H1 (cell line): ENCODE measurements around the gene GABPB1. TPM values are rescaled to one million over a fixed set of nuclear protein-coding genes. Genes with fewer than 3 reads are reported as not detected.
A peak's percentile ranks its signal among the peaks of the same experiment; 100 is the strongest.

Source experiments
- CTCF ChIA-PET: fragments of 300-600 bp; sonication (Branson Sonifier 250); formaldehyde crosslinking; loops from one replicate; lab custom pipeline; 2021; ENCODE audit not compliant: partially characterized antibody; lab: Charles Lee
- POLR2A ChIA-PET: fragments of 300-600 bp; sonication (Branson Sonifier 250); formaldehyde crosslinking; loops from one replicate; lab custom pipeline; 2021; ENCODE audit warnings: inconsistent platforms; ENCODE audit not compliant: partially characterized antibody; lab: Charles Lee
- DNase-seq, 2 experiments: peaks; one replicate each; pipeline versions ENCODE4 v3.0.0 to v3.0.0-alpha.2; 2010 to 2022; ENCODE audit warnings: low spot score in 2 of 2, low read depth in 1 of 2, mixed read lengths in 1 of 2
- FAIRE-seq: peaks from 2 replicates; lab custom pipeline; 2011; peaks lifted over from hg19 to GRCh38; lab: Jason Lieb, UNC
- H2AFZ ChIP-seq: 2 replicates; pipeline ENCODE4 v1.8.1; 2012; ENCODE audit warnings: low read length, inconsistent platforms
- H2AK5ac ChIP-seq: 2 replicates; pipeline ENCODE4 v1.6.1; 2013; ENCODE audit warnings: low read depth, low read length
- H2BK120ac ChIP-seq: replicated peaks from 2 replicates; pipeline ENCODE3; 2013; ENCODE audit warnings: low read depth, low read length, inconsistent platforms
- H2BK12ac ChIP-seq: 2 replicates; pipeline ENCODE4 v1.6.1; 2013; ENCODE audit warnings: low read depth, low read length
- H2BK15ac ChIP-seq: 2 replicates; pipeline ENCODE4 v1.6.1; 2013; ENCODE audit warnings: low read length
- H2BK20ac ChIP-seq: 2 replicates; pipeline ENCODE4 v1.6.1; 2013; ENCODE audit warnings: low read length
- H2BK5ac ChIP-seq: 2 replicates; pipeline ENCODE4 v1.6.1; 2013; ENCODE audit warnings: low read depth, low read length
- H3K14ac ChIP-seq: 2 replicates; pipeline ENCODE4 v1.6.1; 2013; ENCODE audit warnings: inconsistent platforms; ENCODE audit not compliant: insufficient read length
- H3K18ac ChIP-seq: 2 replicates; pipeline ENCODE4 v1.6.1; 2013; ENCODE audit warnings: low read length; ENCODE audit errors: extremely low read depth
- H3K23ac ChIP-seq: 2 replicates; pipeline ENCODE4 v1.6.1; 2013; ENCODE audit warnings: inconsistent platforms; ENCODE audit not compliant: insufficient read length
- H3K23me2 ChIP-seq: 2 replicates; pipeline ENCODE4 v1.6.1; 2013; ENCODE audit warnings: low read depth, low read length
- H3K27ac ChIP-seq: 2 replicates; pipeline ENCODE4 v1.6.1; 2011; ENCODE audit warnings: low read depth, low read length, inconsistent platforms
- H3K27me3 ChIP-seq, 4 experiments: replicated peaks in 1 of 4; 1 replicate in 1 of 4; 2 replicates in 3 of 4; pipeline versions ENCODE4 v1.6.1 to v1.8.1; 2011 to 2013; ENCODE audit warnings: low read length in 3 of 4, mild to moderate bottlenecking in 3 of 4, inconsistent platforms in 2 of 4, mixed read lengths in 2 of 4, moderate library complexity in 1 of 4; ENCODE audit not compliant: control insufficient read depth in 3 of 4, insufficient read depth in 3 of 4; ENCODE audit errors: extremely low read depth in 1 of 4
- H3K36me3 ChIP-seq, 4 experiments: 2 replicates each; pipeline versions ENCODE4 v1.6.1 to v1.8.1; 2011 to 2013; ENCODE audit warnings: mild to moderate bottlenecking in 4 of 4, low read length in 3 of 4, moderate library complexity in 2 of 4, control low read depth in 1 of 4, inconsistent platforms in 1 of 4; ENCODE audit not compliant: insufficient read depth in 4 of 4, control insufficient read depth in 2 of 4
- H3K4ac ChIP-seq: replicated peaks from 2 replicates; pipeline ENCODE3; 2013; ENCODE audit warnings: low read length, low read depth, mixed read lengths, inconsistent platforms; ENCODE audit not compliant: insufficient read length
- H3K4me1 ChIP-seq, 4 experiments: replicated peaks in 1 of 4; 1 replicate in 1 of 4; 2 replicates in 3 of 4; pipeline versions ENCODE4 v1.6.1 to v1.8.1; 2011 to 2013; ENCODE audit warnings: low read length in 3 of 4, inconsistent platforms in 2 of 4, mixed read lengths in 1 of 4; ENCODE audit not compliant: insufficient read depth in 4 of 4, control insufficient read depth in 3 of 4
- H3K4me2 ChIP-seq, 2 experiments: 2 replicates each; pipeline versions ENCODE4 v1.6.1 to v1.8.1; 2011 to 2013; ENCODE audit warnings: low read depth in 2 of 2, low read length in 2 of 2, control low read depth in 1 of 2, inconsistent platforms in 1 of 2, mild to moderate bottlenecking in 1 of 2; ENCODE audit not compliant: insufficient read depth in 1 of 2
- H3K4me3 ChIP-seq, 4 experiments: fragments of 200-600, 300-600 bp in 1 of 4; sonication (generic), shearing (Covaris generic), sonication (Bioruptor Twin) in 1 of 4; 2 replicates each; pipeline versions ENCODE4 v1.5.1 to v1.8.1; 2011 to 2016; ENCODE audit warnings: low read length in 4 of 4, low read depth in 3 of 4, control low read depth in 2 of 4, inconsistent platforms in 2 of 4, mild to moderate bottlenecking in 2 of 4, mixed read lengths in 1 of 4, moderate library complexity in 1 of 4; ENCODE audit not compliant: insufficient read depth in 2 of 4; ENCODE audit errors: extremely low read depth in 1 of 4
- H3K56ac ChIP-seq: replicated peaks from 2 replicates; pipeline ENCODE3; 2013; ENCODE audit warnings: low read depth, mild to moderate bottlenecking, mixed read lengths, low read length, inconsistent platforms; ENCODE audit not compliant: insufficient read length
- H3K79me1 ChIP-seq: 2 replicates; pipeline ENCODE4 v1.6.1; 2013; ENCODE audit warnings: low read depth, low read length, control low read depth
- H3K79me2 ChIP-seq, 2 experiments: 2 replicates each; pipeline versions ENCODE4 v1.6.1 to v1.8.1; 2012 to 2013; ENCODE audit warnings: low read length in 2 of 2, mild to moderate bottlenecking in 2 of 2, inconsistent platforms in 1 of 2; ENCODE audit not compliant: insufficient read depth in 2 of 2, control insufficient read depth in 1 of 2
- H3K9ac ChIP-seq, 4 experiments: replicated peaks in 1 of 4; 1 replicate in 1 of 4; 2 replicates in 3 of 4; pipeline versions ENCODE4 v1.6.1 to v1.8.1; 2011 to 2013; ENCODE audit warnings: low read depth in 3 of 4, low read length in 3 of 4, control low read depth in 2 of 4, mild to moderate bottlenecking in 2 of 4, moderate library complexity in 2 of 4, inconsistent platforms in 1 of 4; ENCODE audit errors: extremely low read depth in 1 of 4
- H3K9me3 ChIP-seq, 2 experiments: 2 replicates each; pipeline versions ENCODE4 v1.6.1 to v1.8.1; 2012 to 2013; ENCODE audit warnings: mild to moderate bottlenecking in 2 of 2, moderate library complexity in 2 of 2, control low read depth in 1 of 2, inconsistent platforms in 1 of 2, low read depth in 1 of 2, low read length in 1 of 2, mixed read lengths in 1 of 2; ENCODE audit not compliant: insufficient read depth in 2 of 2
- H4K20me1 ChIP-seq, 2 experiments: replicated peaks in 1 of 2; 2 replicates each; pipeline versions ENCODE3 to v1.8.1; 2011 to 2013; ENCODE audit warnings: inconsistent platforms in 2 of 2, low read length in 2 of 2, mild to moderate bottlenecking in 1 of 2; ENCODE audit not compliant: insufficient read depth in 2 of 2, control insufficient read depth in 1 of 2
- H4K5ac ChIP-seq: 2 replicates; pipeline ENCODE4 v1.6.1; 2013; ENCODE audit warnings: low read length, low read depth, mixed read lengths, inconsistent platforms; ENCODE audit not compliant: insufficient read length
- H4K8ac ChIP-seq: 2 replicates; pipeline ENCODE4 v1.8.0; 2013; ENCODE audit warnings: mild to moderate bottlenecking, moderate library complexity, low read length, inconsistent platforms; ENCODE audit not compliant: insufficient read depth; ENCODE audit errors: extremely low read depth
- H4K91ac ChIP-seq: replicated peaks from 2 replicates; pipeline ENCODE3; 2013; ENCODE audit warnings: low read length, mixed read lengths, inconsistent platforms; ENCODE audit not compliant: insufficient read length
- CBX8 ChIP-seq: fragments of 300-800, 300-1000 bp; sonication (generic); IDR thresholded peaks from 2 replicates; pipeline ENCODE4 v1.7.1; 2016; ENCODE audit warnings: low read depth, low read length, borderline replicate concordance
- JUN ChIP-seq: IDR thresholded peaks from 2 replicates; pipeline ENCODE4 v1.6.1; 2011; ENCODE audit warnings: low read depth, mild to moderate bottlenecking, improper control_type of control experiment, low read length
- KDM1A ChIP-seq: fragments of 200-600, 300-600 bp; sonication (generic); IDR thresholded peaks from 2 replicates; pipeline ENCODE4 v1.7.1; 2016; ENCODE audit warnings: mild to moderate bottlenecking, low read length, borderline replicate concordance
- KDM4A ChIP-seq: IDR thresholded peaks from one replicate; pipeline ENCODE4 v1.7.1; 2012; ENCODE audit warnings: low read depth, mild to moderate bottlenecking, moderate library complexity, low read length, inconsistent platforms; ENCODE audit not compliant: severe bottlenecking
- MAFK ChIP-seq: IDR thresholded peaks from 2 replicates; pipeline ENCODE4 v1.6.1; 2012; ENCODE audit warnings: low read depth, mild to moderate bottlenecking, improper control_type of control experiment, low read length
- RNF2 ChIP-seq: fragments of 200-900, 300-1000 bp; sonication (generic); IDR thresholded peaks from 2 replicates; pipeline ENCODE4 v1.7.1; 2016; ENCODE audit warnings: borderline replicate concordance, low read depth, mild to moderate bottlenecking, antibody characterized with exemption, low read length; ENCODE audit not compliant: poor library complexity, severe bottlenecking; ENCODE audit errors: missing control alignments
- RXRA ChIP-seq: IDR thresholded peaks from 2 replicates; pipeline ENCODE4 v1.6.1; 2011; ENCODE audit warnings: low read depth, mild to moderate bottlenecking, low read length, moderate library complexity; ENCODE audit not compliant: insufficient read depth
- TEAD4 ChIP-seq: IDR thresholded peaks from 2 replicates; pipeline ENCODE4 v1.6.1; 2012; ENCODE audit warnings: low read depth, low read length, inconsistent platforms, mixed read lengths
- WGBS, 2 experiments: shearing (Covaris generic) in 1 of 2; methylation state at CpG; one replicate each; pipeline versions ENCODE4 v1.1.6 to v1.1.7; 2013 to 2015; ENCODE audit warnings: low lambda C conversion rate in 2 of 2, mixed read lengths in 2 of 2, inconsistent platforms in 1 of 2, low coverage in 1 of 2, missing lambda C conversion rate in 1 of 2; ENCODE audit not compliant: insufficient replicate concordance in 2 of 2, insufficient coverage in 1 of 2, insufficient read length in 1 of 2; ENCODE audit errors: extremely low coverage in 1 of 2, missing lambda C conversion rate in 1 of 2; 5-methylcytosine and 5-hydroxymethylcytosine counted together
- polyA plus RNA-seq, 7 experiments: library from polyadenylated mRNA; depleted of rRNA in 3 of 7; stranded (reverse) in 5 of 7; unstranded in 2 of 7; fragments of >200 nt in 5 of 7; fragments of 200-250 nt in 2 of 7; gene quantifications; 1 replicate in 5 of 7; 2 replicates in 1 of 7; 4 replicates in 1 of 7; pipeline versions ENCODE4 v1.2.1 to v1.2.3, GENCODE V29; 2011 to 2013; ENCODE audit warnings: missing spikeins in 2 of 7, mixed read lengths in 2 of 7
- total RNA-seq: library from RNA; stranded (reverse); fragmentation: NEBNext Ultra II Directional; extraction: Animal tissue kit (Norgen Biotek cat#: 25700); gene quantifications from 2 replicates; pipeline ENCODE4 v1.2.1, GENCODE V29; 2021

Gene GABPB1
- total and polyA plus RNA-seq, 2 of the 8 experiments (the other 6 are each of a cell fraction or from before 2014, with no cell fraction given), result 24.5 to 32.3 TPM

DNA sequence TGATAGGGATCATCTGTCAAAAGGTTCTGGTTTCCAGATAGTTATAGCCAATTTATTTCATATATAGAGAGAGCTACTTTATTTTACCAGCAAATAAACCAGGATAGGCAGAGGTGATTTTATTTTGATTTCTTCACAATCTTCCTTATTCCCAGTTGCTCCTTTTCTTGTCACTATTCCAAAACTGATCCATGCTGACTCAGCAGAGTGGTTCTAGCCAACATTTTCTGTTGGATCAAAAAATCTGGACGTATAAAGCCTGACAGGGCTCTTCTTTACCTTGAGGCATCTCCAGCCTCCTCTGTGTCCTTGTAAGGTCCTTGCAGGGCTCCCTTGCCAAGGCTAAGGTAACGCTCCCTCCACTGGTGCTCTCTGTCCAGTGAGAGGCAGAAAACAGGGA is 105.3 kb downstream of the GABPB1 start:
- H2BK20ac ChIP-seq, result no peak overlapping the region

More for the DNA sequence above, 105.3 kb downstream of the GABPB1 start:
- no peak overlapping the region for H2BK15ac ChIP-seq
- no peak overlapping the region for H2AFZ ChIP-seq
- no peak overlapping the region for H2BK12ac ChIP-seq
- TF ChIP-seq CBX8 (no peak), MAFK (peak; percentile 40; the same call in 1 of the 2 replicates), RNF2 (no peak), TEAD4 (no peak), JUN (no peak), RXRA (no peak), KDM4A (no peak), KDM1A (no peak)
- TF ChIP-seq, all 59 proteins: peak for 1
- FAIRE-seq (no peak), DNase-seq (no peak)
- no peaks in the 10 kb centered on the region for H4K20me1 ChIP-seq
- no peaks in the 10 kb centered on the region for H3K36me3 ChIP-seq
- H3K9me3 ChIP-seq, result no peaks in the 10 kb centered on the region
- no peaks in the 10 kb centered on the region for H3K4me1 ChIP-seq
- no peak overlapping the region for H3K4me2 ChIP-seq
- H2BK5ac ChIP-seq, result no peak overlapping the region
- H3K27me3 ChIP-seq, result no peaks in the 10 kb centered on the region
- no peak overlapping the region for H3K4me3 ChIP-seq
- H3K79me2 ChIP-seq, result no peaks in the 10 kb centered on the region
- H3K9ac ChIP-seq, result no peak overlapping the region
- no peak overlapping the region for H4K91ac ChIP-seq
- no peak overlapping the region for H3K56ac ChIP-seq
- H2BK120ac ChIP-seq, result no peak overlapping the region
- no peak overlapping the region for H4K5ac ChIP-seq
- no peaks in the 10 kb centered on the region for H3K23me2 ChIP-seq
- no peak overlapping the region for H3K18ac ChIP-seq
- H2AK5ac ChIP-seq, result no peak overlapping the region
- WGBS, 2 experiments, result 96% methylated on average over 2 of the region's 2 CpGs; no CpG with 5 or more reads in 1 of the 2 experiments
- no peak overlapping the region for H3K23ac ChIP-seq
- H3K79me1 ChIP-seq, result no peaks in the 10 kb centered on the region
- ChIA-PET CTCF (interaction anchor here (4.8 kb wide), 1 partner anchor 10 kb away, joined by 37 read pairs; no protein-coding TSS in a partner anchor), POLR2A (no interaction called here)
- H3K14ac ChIP-seq, result no peak overlapping the region
- H4K8ac ChIP-seq, result no peak overlapping the region
- no peak overlapping the region for H3K27ac ChIP-seq
- H3K4ac ChIP-seq, result no peak overlapping the region
